ENCODE measurements around the gene MAP3K5.

The MAP3K5 gene

GRCh38 chr6:136538836-136539235 lies 253.4 kb downstream of the MAP3K5 start:
- DNase-seq (ENCODE audit: low read depth): no peak

- no peak for DNase-seq (ENCODE audit: low read depth)
These were observed 256.2 kb downstream of the MAP3K5 start for GRCh38 chr6:136535880-136536650.

- DNase-seq (ENCODE audit: low read depth): no peak
These were observed 257.1 kb downstream of the MAP3K5 start for GRCh38 chr6:136535017-136535765.

- no peak for DNase-seq (ENCODE audit: low read depth)
These were observed 258.0 kb downstream of the MAP3K5 start for GRCh38 chr6:136534268-136534667.

GRCh38 chr6:136533487-136533886 lies 258.8 kb downstream of the MAP3K5 start:
- DNase-seq (ENCODE audit: low read depth): no peak

- no peak for DNase-seq (ENCODE audit: low read depth)
These were observed 260.2 kb downstream of the MAP3K5 start for GRCh38 chr6:136532030-136532429.

GRCh38 chr6:136529710-136530109 lies 262.6 kb downstream of the MAP3K5 start:
- DNase-seq (ENCODE audit: low read depth): no peak

- DNase-seq (ENCODE audit: low read depth): no peak
These were observed 263.8 kb downstream of the MAP3K5 start for GRCh38 chr6:136528477-136528876.

GRCh38 chr6:136527831-136528230 lies 264.4 kb downstream of the MAP3K5 start:
- DNase-seq (ENCODE audit: low read depth): no peak

- DNase-seq (ENCODE audit: low read depth): no peak
These were observed 265.3 kb downstream of the MAP3K5 start for GRCh38 chr6:136526937-136527336.

GRCh38 chr6:136526196-136526930 lies 265.9 kb downstream of the MAP3K5 start:
- DNase-seq (ENCODE audit: low read depth): peak; percentile 10

- no peak for DNase-seq (ENCODE audit: low read depth)
These were observed 266.6 kb downstream of the MAP3K5 start for GRCh38 chr6:136525586-136526195.

GRCh38 chr6:136524936-136525413 lies 267.3 kb downstream of the MAP3K5 start:
- no peak for DNase-seq (ENCODE audit: low read depth)

GRCh38 chr6:136524339-136524935 lies 267.8 kb downstream of the MAP3K5 start:
- DNase-seq (ENCODE audit: low read depth): no peak

- no peak for DNase-seq (ENCODE audit: low read depth)
These were observed 269.1 kb downstream of the MAP3K5 start for GRCh38 chr6:136523196-136523595.

- DNase-seq (ENCODE audit: low read depth): no peak
These were observed 269.6 kb downstream of the MAP3K5 start for GRCh38 chr6:136522636-136523035.

GRCh38 chr6:136521911-136522310 lies 270.4 kb downstream of the MAP3K5 start:
- DNase-seq (ENCODE audit: low read depth): no peak

GRCh38 chr6:136521427-136521826 lies 270.9 kb downstream of the MAP3K5 start:
- no peak for DNase-seq (ENCODE audit: low read depth)

GRCh38 chr6:136520517-136520916 lies 271.8 kb downstream of the MAP3K5 start:
- no peak for DNase-seq (ENCODE audit: low read depth)

- DNase-seq (ENCODE audit: low read depth): no peak
These were observed 274.7 kb downstream of the MAP3K5 start for GRCh38 chr6:136517582-136517981.

GRCh38 chr6:136517002-136517401 lies 275.3 kb downstream of the MAP3K5 start:
- no peak for DNase-seq (ENCODE audit: low read depth)

GRCh38 chr6:136514591-136514990 lies 277.7 kb downstream of the MAP3K5 start:
- DNase-seq (ENCODE audit: low read depth): no peak

All from activated T-cell treated with anti-CD3 and anti-CD28 coated beads for 1 hour (primary cell).